ENCODE results near the gene TC2N. TPM values are rescaled to one million over a fixed set of nuclear protein-coding genes. Genes with fewer than 3 reads are reported as not detected.

The TC2N gene
- polyA plus RNA-seq, 1 donor from 2014 or later = 2.1 TPM

- Histone ChIP-seq H3F3A (ENCODE audit: insufficient read depth, low read length, poor library complexity, severe bottlenecking) (no peaks in the 10 kb centered on the region), H3K27me3 (ENCODE audit: insufficient read depth, low read depth, low read length) (no peaks in the 10 kb centered on the region), H3K36me3 (ENCODE audit: insufficient read depth, low read length) (no peaks in the 10 kb centered on the region), H3K79me2 (replicated peaks; ENCODE audit: insufficient read depth, low read length) (no peaks in the 10 kb centered on the region), H3K4me2 (ENCODE audit: low read length) (no peak overlapping the region), H3K27ac (ENCODE audit: low read length) (no peak overlapping the region), H4K20me1 (ENCODE audit: insufficient read depth) (no peaks in the 10 kb centered on the region), H3K9me2 (ENCODE audit: insufficient read depth, low read length) (no peaks in the 10 kb centered on the region), H3K9me3 (ENCODE audit: low read length) (no peaks in the 10 kb centered on the region), H3K4me3 (ENCODE audit: low read length) (no peak overlapping the region), H3K9ac (ENCODE audit: low read length) (no peak overlapping the region), H2AFZ (ENCODE audit: low read depth, low read length) (no peak overlapping the region)
- TF ChIP-seq TAF1 (IDR thresholded peaks at IDR 0.05; ENCODE audit: low read depth) = no peak
These were observed 9.7 kb downstream of the TC2N start for GRCh38 chr14:91857614-91858013.

- Histone ChIP-seq H3K4me3 (ENCODE audit: low read length) (no peak overlapping the region), H2AFZ (ENCODE audit: low read depth, low read length) (no peak overlapping the region), H3F3A (ENCODE audit: insufficient read depth, low read length, poor library complexity, severe bottlenecking) (no peaks in the 10 kb centered on the region), H3K79me2 (replicated peaks; ENCODE audit: insufficient read depth, low read length) (no peaks in the 10 kb centered on the region), H3K9me2 (ENCODE audit: insufficient read depth, low read length) (no peaks in the 10 kb centered on the region), H3K4me2 (ENCODE audit: low read length) (no peak overlapping the region), H3K9ac (ENCODE audit: low read length) (no peak overlapping the region), H3K36me3 (ENCODE audit: insufficient read depth, low read length) (no peaks in the 10 kb centered on the region), H3K9me3 (ENCODE audit: low read length) (no peaks in the 10 kb centered on the region), H3K27ac (ENCODE audit: low read length) (no peak overlapping the region), H3K27me3 (ENCODE audit: insufficient read depth, low read depth, low read length) (no peaks in the 10 kb centered on the region), H4K20me1 (ENCODE audit: insufficient read depth) (no peaks in the 10 kb centered on the region)
- no peak for TF ChIP-seq EZH2 (IDR thresholded peaks at IDR 0.05; ENCODE audit: borderline replicate concordance, insufficient read depth, low read length, poor library complexity, severe bottlenecking)
- TF ChIP-seq POLR2AphosphoS5 (IDR thresholded peaks at IDR 0.05) = no peak
- no peak for TF ChIP-seq EP300 (conservative IDR thresholded peaks at IDR 0.05; ENCODE audit: poor library complexity, severe bottlenecking)
- no peak for TF ChIP-seq CTCF (IDR thresholded peaks at IDR 0.05; ENCODE audit: poor library complexity, severe bottlenecking)
- TF ChIP-seq MXI1 (conservative IDR thresholded peaks at IDR 0.05; ENCODE audit: poor library complexity, severe bottlenecking) = no peak
- TF ChIP-seq SMC3 (conservative IDR thresholded peaks at IDR 0.05; ENCODE audit: poor library complexity) = no peak
- TF ChIP-seq RAD21 (conservative IDR thresholded peaks at IDR 0.05) = no peak
- TF ChIP-seq REST (IDR thresholded peaks at IDR 0.05; ENCODE audit: borderline replicate concordance) = no peak
These were observed 12.9 kb downstream of the TC2N start for GRCh38 chr14:91854327-91854934.

GRCh38 chr14:91851563-91851962, 15.8 kb downstream of the TC2N start:
- Histone ChIP-seq H3K9me2 (ENCODE audit: insufficient read depth, low read length) (no peaks in the 10 kb centered on the region), H2AFZ (ENCODE audit: low read depth, low read length) (no peak overlapping the region), H3K79me2 (replicated peaks; ENCODE audit: insufficient read depth, low read length) (no peaks in the 10 kb centered on the region), H3K9me3 (ENCODE audit: low read length) (no peaks in the 10 kb centered on the region), H4K20me1 (ENCODE audit: insufficient read depth) (no peaks in the 10 kb centered on the region), H3F3A (ENCODE audit: insufficient read depth, low read length, poor library complexity, severe bottlenecking) (no peaks in the 10 kb centered on the region), H3K36me3 (ENCODE audit: insufficient read depth, low read length) (no peaks in the 10 kb centered on the region), H3K9ac (ENCODE audit: low read length) (no peak overlapping the region), H3K4me3 (ENCODE audit: low read length) (no peak overlapping the region), H3K27me3 (ENCODE audit: insufficient read depth, low read depth, low read length) (no peaks in the 10 kb centered on the region), H3K27ac (ENCODE audit: low read length) (no peak overlapping the region), H3K4me2 (ENCODE audit: low read length) (no peak overlapping the region)
- TF ChIP-seq REST (IDR thresholded peaks at IDR 0.05; ENCODE audit: borderline replicate concordance) (no peak), POLR2AphosphoS5 (IDR thresholded peaks at IDR 0.05) (no peak), EZH2 (IDR thresholded peaks at IDR 0.05; ENCODE audit: borderline replicate concordance, insufficient read depth, low read length, poor library complexity, severe bottlenecking) (no peak), EP300 (conservative IDR thresholded peaks at IDR 0.05; ENCODE audit: poor library complexity, severe bottlenecking) (no peak), RAD21 (conservative IDR thresholded peaks at IDR 0.05) (no peak), MXI1 (conservative IDR thresholded peaks at IDR 0.05; ENCODE audit: poor library complexity, severe bottlenecking) (no peak), TAF1 (IDR thresholded peaks at IDR 0.05; ENCODE audit: low read depth) (no peak), SMC3 (conservative IDR thresholded peaks at IDR 0.05; ENCODE audit: poor library complexity) (no peak), CTCF (IDR thresholded peaks at IDR 0.05; ENCODE audit: poor library complexity, severe bottlenecking) (no peak)

Measured in neural cell (in vitro differentiated cells).